GM18517 (cell line): ENCODE data around the gene MFN2.
"Not testable (repeated sequence)": the region's sequence is repeated elsewhere in the genome, so short reads cannot be mapped to it uniquely, and the experiment has no call there.

ENCODE experiments used
- ATAC-seq: cut with Tn5 transposase; IDR thresholded peaks from one replicate; pipeline ENCODE4 v1.9.1; 2021; ENCODE audit warnings: mild to moderate bottlenecking, moderate library complexity; ENCODE audit not compliant: unreplicated experiment

Gene MFN2

DNA sequence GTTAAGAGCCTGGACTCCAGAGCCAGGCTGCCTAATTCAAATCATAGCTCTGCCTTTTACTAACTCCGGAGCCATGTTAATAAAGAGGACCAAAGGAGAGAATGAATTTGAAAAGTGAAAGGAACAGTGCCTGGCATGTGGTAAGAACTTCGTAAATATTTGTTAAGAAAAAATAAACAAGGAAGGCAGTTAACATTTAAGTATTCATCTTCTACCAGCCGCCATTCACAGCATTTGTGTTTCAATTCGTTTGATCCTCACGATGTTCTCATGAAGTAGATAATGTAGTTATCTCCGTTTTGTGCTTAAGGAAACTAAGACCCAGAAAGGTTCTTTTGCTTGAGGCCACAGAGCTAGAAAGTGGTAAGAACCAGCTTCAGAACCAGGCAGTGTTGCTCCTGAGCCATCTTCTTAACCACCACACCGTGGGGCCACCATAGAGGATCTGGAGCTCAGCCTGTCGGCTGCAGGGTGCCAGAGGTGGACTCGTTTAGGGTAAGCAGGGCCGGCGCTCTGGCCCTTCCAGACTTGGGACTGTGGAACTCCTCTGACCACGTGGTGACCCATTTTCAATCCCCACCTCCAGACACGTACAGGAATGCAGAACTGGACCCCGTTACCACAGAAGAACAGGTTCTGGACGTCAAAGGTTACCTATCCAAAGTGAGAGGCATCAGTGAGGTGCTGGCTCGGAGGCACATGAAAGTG is 11.9 kb downstream of the MFN2 start:
- no peak for ATAC-seq

DNA sequence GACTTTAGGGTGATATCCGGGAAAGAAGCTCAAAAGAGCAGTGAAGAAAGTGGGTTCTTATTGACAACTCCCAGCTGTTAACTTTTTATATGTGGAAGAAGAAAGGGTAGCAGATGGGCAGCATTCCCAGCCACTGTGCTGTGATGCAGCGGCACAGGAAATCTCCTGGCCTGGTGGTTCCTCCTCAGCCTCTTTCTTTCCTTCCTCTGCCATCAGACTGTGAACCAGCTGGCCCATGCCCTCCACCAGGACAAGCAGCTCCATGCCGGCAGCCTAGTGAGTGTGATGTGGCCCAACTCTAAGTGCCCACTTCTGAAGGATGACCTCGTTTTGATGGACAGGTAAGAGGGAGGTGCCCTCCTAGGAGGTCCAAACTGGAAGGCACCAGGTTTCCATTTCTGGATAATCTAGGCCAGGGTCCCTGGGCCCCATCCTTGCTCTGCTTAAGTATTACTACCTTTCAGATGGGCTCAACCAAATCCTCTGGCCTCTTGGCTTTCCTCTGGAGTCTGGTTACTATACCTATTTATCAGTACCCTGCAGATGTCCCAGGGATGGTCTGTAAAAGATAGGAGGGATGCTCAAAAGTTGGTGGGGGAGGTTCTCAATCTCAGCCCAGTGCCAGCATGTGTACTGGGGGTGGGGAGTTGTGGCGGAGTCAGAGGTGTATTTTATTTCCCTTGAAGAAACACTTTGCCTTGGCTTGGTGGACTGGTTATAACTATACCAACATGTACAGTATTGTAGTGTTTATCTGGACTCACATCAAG is 17.0 kb downstream of the MFN2 start:
- ATAC-seq = no peak

DNA sequence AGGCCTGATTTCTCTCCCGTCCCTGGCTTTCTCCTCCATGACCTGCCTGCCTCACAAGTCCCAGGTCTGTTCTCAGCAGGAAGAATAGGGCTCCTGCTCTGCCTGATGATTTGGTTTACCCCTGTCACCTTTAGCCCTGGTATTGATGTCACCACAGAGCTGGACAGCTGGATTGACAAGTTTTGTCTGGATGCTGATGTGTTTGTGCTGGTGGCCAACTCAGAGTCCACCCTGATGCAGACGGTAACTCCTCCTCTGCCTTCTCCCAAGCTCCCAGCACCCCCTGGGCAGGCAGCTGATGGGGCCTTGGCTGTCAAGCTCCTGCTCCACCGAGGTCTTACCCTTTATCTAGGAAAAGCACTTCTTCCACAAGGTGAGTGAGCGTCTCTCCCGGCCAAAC is 18.4 kb downstream of the MFN2 start:
- ATAC-seq = no peak

DNA sequence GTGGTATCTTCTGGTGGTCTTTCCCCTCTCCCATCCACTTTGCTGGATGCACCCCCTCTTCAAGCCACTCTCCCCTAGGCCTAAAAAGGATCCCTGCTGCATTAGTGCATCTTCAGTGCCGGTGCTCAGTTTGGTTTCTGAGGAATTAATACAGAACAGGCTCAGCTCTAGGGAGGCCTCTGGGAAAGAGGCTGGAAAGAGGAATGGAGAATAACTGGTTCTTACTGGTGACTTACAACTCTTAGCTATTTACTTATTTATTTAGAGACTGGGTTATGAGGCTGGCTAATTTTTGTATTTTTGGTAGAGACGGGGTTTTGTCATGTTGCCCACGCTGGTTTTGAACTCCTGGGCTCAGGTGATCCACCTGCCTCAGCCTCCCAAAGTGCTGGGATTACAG is 19.0 kb downstream of the MFN2 start:
- ATAC-seq = no peak

DNA sequence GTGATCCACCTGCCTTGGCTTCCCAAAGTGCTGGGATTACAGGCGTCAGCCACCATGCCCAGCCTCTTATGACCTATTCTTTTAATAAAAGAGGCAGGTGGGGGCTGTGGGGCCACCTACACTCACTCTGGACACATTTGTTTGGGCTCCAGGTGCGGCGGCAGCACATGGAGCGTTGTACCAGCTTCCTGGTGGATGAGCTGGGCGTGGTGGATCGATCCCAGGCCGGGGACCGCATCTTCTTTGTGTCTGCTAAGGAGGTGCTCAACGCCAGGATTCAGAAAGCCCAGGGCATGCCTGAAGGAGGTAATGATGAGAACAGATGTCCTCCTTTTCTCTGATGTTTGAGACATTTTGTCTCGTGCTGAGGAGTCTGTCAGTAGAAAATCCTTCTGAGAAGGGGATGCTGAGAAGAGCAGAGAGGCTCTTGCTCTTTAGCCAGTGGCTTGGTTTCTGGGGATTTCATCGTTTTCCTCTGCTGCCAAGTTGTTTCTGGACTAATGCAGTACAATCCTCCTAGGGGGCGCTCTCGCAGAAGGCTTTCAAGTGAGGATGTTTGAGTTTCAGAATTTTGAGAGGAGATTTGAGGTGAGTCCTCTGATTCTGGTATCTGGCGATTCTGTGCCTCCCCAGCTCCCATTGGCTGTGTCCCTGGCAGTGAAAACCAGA is 21.1 kb downstream of the MFN2 start:
- no peak for ATAC-seq

DNA sequence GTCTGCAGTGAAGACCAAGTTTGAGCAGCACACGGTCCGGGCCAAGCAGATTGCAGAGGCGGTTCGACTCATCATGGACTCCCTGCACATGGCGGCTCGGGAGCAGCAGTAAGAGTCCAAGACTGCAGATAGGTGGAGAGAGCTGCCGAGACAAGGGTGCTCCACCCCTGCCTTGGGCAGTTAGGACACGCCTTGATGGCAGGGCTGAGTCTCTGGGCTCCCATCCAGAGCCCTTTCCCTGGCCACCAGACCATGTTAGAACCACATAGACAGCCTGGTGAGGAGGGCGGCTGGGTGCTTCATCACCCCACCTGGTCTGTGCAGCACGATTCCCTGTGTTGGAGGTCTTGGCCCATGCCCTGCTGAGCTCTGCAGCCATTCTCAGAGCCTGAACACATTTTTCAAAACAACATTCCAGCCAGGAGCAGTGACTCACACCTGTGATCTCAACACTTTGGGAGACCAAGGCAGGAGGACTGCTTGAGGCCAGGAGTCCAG is 21.8 kb downstream of the MFN2 start:
- ATAC-seq = no peak

DNA sequence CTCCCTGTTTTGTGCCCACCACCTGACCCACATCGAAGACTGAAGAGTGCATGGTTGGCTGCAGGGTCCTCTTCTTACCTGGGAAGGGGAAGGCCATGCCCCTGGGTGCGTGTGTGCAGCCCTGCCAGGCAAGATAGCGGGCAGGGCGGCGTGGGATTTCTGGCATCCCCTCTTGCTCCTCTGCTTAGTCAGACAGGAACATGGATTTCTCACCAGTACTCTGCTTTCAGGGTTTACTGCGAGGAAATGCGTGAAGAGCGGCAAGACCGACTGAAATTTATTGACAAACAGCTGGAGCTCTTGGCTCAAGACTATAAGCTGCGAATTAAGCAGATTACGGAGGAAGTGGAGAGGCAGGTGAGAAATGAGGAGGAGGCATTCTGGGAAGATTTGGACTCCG is 23.5 kb downstream of the MFN2 start:
- ATAC-seq = no peak

DNA sequence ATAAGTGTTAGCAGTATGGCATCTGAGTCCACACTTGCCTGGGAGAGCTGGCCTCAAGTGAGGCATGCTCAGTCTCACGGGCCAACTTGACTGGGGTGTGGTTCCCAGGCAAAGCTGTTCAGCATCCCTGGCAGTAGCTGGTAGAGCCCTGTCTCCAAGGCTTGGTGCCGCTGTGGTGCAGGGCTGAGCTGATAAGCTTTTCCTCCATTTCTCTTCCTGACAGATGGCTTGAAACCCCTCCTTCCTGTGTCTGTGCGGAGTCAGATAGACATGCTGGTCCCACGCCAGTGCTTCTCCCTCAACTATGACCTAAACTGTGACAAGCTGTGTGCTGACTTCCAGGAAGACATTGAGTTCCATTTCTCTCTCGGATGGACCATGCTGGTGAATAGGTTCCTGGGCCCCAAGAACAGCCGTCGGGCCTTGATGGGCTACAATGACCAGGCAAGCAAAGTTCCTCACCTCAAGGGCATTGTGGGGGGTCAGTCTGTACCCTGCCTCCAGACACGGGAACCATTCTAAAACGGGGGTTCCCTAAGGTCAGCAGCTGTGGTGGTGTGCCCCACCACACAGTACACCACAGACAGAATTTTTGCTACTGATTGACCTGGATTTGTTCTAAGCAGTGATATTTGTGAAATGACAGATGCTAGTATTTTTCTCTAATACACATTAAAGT is 25.4 kb downstream of the MFN2 start:
- ATAC-seq = no peak

DNA sequence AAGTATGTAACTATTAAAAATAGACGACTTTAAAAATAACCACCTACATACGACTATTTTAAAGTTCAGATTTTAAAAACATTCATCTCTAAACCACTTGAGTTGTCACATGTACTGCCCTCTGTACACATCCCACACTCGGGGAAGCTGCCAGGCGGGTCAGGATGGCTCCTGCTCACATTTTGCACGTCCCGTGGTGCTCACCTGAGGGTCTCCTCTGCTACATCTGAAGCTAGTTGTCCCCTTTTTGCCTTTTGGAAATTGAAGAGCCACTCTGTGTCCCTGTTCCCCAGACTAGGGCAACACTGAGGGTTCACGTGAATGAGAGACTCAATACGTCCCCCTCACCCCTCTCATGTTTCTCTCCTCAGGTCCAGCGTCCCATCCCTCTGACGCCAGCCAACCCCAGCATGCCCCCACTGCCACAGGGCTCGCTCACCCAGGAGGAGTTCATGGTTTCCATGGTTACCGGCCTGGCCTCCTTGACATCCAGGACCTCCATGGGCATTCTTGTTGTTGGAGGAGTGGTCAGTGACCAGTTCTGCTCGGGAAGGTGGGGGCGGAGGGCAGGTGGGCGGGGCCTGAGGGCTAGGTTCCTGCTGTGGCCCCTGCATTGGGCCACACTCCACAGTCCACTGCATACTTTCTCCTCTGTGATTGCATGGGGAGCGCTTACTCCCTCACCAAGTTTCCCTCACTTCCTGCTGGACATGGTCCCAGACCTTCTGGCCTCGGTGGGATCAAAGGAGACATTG is 26.1 kb downstream of the MFN2 start:
- no peak for ATAC-seq

DNA sequence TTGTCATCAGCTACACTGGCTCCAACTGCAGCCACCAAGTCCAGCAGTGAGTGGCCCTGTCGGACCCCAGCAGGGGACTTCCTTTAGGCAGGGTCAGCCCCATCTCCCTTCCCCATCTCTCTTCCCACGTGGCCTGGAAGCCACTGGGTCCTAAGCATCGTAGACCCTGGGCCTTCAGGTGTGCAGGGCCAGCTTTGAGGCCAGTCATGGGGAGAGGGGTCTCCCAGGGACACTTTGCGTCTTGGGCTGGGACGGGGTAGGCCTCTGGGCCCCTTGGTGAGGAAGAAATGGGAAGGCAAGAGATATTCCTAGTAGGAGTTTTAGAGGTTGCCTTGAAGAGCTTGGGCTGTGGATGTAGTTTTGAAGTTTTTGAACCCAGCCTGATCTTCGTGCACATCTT is 27.0 kb downstream of the MFN2 start:
- no peak for ATAC-seq

DNA sequence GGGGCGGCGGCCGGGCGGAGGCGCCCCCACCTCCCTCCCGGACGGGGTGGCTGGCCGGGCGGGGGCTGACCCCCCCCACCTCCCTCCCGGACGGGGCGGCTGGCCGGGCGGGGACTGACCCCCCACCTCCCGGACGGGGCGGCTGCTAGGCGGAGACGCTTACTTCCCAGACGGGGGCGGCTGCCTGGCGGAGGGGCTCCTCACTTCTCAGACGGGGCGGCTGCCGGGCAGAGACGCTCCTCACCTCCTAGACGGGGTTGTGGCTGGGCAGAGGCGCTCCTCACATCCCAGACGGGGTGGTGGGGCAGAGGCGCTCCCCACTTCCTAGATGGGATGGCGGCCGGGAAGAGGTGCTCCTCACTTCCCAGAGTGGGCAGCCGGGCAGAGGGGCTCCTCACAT is 28.1 kb downstream of the MFN2 start:
- ATAC-seq = not testable (repeated sequence)

DNA sequence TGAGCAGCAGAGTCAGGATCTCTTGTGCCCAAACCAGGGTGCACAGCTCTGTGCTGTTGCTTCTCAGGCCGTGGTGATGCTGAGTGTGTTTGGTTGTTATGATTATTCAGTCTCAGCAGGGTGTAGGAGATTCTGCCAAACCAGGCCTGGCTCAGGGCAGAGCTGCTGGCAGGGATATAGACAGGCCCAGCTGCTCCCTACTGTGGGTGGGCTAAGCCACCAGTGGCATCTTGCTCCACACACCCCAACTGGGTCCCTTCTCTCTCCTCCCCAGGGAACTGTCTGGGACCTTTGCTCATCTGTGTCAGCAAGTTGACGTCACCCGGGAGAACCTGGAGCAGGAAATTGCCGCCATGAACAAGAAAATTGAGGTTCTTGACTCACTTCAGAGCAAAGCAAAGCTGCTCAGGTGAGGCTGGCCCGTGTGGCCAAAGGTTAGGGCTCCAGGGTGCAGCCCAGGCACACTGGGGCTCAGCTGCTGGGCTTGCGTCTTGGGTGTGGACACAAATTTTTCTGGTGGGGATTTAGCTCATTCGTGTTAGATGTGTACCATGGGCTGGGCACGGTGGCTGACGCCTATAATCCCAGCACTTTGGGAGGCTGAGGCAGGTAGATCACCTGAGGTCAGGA is 29.2 kb downstream of the MFN2 start:
- no peak for ATAC-seq

DNA sequence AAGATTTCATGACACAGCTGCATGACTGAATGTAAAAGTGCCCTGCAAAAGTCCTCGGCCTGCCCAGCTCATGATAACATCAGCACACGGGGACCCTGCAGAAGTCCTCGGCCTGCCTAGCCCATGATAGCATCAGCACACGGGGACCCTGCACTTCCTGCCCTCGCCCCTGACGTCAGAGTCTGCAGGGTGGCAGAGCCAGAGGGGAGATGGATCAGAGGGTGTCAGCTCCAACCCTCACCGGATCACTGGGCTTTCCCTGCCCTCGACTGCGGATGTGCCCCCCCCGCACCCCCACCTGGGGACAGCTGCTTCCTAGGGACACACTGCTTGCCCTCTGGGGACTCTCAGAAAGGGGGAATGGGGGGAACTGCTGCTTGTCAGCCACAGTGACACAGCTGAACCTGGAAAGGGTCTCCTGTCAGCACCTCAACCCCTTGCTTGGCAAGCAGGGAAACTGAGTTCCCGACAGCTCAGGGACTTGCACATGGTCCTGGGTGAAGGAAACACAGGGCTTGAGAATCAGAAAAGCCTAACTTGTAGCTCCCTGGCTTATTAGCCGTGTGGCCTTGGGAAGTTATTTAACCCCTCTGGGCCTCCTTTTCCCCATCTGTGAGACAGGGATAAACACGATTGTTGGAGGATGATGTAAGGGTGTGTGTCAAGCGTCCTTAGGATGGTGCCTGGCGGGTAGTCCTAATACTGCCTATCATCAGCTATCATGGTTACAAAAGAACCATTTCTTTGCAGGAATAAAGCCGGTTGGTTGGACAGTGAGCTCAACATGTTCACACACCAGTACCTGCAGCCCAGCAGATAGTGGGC is 30.7 kb downstream of the MFN2 start:
- no peak for ATAC-seq

DNA sequence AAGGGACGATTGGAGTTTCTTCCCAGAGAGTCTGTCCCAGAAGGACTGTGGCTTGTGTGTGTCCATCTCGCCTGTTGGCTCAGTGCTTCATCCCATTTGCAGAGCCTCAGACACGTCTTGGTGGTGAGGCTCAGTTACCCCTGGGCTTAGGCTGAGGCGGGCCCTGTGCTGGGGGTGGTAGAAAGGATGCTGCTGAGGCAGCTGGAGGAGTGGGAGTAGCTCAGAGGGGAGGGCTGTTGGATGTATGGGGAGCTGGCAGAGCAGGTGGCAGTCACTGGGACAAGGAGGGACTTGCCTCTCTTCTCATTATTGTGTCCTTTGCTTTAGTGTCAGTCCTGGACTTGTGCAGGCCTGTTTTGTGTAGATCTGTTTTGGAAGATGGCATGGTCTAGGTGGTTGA is 31.8 kb downstream of the MFN2 start:
- ATAC-seq = no peak

DNA sequence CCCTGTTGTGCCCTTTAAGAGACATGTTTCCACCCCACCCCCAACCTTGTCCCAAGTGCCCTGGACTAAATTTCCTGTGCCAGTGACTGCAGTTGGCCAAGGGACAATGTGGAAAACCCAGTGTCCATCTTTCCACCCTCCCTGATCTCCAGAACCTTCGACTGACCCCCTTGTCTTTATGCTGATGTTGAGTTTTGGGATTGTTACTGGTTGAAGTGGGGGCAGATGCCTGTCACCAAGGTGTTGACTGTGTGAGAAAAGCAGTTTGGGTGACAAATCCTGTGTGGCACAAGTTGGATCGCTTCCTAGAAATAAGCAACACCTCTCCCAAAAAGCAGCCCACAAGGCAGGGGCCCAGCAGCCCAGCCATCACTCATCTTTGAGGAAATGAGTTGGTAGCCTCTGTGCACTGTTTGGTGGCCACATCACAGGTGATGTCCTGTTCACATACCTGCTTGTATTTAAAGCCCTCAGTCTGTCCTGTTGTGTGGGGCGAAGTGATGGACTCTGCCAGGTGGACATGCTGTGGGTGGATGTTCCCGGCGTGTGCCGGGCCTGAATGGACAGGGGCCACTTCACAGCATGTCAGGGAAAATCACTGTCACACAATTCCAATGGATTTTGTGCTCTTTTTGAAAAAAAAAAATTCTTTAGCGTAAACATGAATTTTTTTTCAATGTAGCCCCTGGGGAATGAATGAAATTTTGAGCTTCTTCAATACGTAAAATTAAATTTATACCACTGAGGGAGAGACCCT is 32.5 kb downstream of the MFN2 start:
- no peak for ATAC-seq

DNA sequence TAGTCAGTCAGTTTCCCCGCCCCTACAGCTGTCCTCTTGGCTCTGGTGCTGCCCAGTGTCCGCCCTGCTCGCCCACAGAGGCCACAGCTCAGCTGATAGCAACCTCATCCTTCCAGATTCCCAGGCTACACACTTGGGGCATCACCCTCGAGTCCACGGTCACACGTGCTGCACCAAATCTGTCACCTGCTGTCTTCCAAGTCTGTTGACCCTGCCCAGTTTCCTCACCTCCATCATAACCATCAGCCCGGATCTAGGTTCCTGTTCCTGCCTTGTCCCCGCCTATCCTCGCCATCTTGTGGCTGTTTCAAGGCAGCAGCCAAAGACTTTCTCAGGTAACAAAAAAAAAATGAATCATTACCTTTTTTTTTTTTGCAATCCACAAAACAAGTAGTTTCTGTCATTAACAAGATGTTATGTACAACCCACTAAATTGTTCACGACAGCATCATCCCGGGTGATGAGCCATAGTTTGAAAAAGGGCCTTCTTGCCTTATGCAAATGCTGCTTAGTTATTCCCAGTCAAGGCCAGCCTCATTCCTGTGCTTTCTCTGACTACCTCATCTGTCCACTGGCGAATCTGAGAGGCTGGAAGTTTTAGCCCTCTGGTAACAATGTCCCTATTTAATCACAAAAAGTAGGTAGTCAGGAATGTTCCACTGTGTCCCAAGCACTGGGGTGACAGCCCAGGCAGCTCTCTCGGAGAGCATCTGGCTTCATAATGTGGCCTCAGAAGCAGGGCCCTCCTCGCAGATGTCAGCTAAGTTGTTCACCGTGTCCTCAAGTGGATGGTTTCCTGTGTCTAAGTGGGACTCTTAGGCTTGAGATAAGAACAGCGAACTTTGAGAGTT is 34.1 kb downstream of the MFN2 start:
- ATAC-seq = no peak

DNA sequence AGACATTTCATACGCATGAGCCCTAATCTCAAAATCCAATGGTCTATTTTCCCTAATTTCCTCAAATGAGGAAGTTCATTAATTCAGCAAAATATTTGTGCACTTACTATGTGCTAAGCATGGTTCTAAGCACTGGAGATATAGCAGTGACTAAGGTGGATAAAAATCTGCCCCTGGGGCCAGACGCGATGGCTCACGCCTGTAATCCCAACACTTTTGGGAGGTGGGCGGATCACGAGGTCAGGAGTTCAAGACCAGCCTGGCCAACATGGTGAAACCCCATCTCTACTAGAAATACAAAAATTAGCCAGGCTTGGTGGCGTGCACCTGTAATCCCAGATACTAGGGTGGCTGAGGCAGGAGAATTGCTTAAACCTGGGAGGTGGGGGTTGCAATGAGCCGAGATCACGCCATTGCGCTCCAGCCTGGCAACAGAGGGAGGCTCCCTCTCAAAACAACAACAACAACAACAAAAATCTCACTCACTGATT is 34.8 kb downstream of the MFN2 start:
- ATAC-seq = no peak
